ENCODE data around the gene ABCG1.

The ABCG1 gene

DNA sequence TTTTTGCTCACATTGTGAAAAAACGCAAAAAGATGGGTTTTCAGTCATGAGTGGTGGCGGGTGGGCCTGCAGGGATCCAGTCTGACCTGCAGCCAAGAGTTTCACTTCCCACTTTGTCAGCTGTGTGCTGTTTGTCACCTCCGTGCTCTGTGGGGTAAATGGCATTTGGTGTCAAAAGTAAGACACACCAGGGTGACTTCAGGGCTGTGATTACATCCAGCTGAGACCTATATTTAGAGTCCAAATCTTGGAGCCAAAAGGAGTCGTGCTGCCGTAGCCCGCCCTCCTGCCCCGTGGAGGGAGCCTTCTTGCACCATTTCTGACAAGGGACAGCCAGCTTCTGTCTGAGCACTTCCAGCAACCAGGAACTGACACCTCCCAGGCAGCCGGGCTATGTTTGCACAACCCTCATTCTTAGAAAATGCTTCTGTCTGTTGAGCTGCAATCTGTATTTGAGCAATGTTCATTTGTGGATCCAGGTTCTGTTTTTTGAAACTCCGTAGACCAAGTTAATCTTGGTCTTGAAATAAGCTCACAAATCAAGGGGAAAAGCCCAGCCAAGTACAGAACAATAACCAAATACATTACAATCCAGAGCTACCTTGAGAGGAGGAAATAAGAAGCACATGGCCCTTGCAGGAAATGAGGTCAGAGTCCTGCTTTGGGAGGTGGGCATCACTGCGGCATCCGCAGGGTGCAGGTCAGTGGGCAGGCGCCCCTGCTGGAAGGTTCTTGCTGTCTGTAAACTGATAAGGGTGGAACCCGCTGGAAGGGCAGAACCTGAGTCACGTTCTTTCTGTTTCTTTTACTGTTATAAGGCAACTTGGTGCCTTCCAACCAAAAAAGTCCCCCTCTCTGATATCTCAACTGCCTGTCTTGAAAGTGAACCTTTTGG is 14.4 kb downstream of the ABCG1 start:
- DNase-seq (ENCODE audit: low read depth): peak; percentile 88

DNA sequence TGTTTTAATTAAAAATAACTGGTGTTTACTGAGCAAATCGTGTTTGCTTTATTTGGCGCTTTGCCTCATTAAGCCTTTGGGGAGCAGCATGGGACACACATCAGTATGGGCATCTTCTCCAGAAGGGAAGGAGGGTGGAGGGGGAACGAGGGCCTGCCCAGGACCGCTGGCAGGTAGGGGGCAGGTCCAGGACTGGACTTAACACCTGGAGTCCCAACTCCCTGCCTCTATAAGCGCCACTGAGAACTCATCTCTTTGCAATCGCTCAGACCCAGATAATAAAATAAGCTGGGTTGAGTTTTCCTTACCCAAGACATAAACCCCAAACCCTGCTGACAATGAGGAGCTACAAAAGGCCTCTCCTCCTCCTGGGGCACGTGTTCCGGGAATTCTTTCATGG is 15.1 kb downstream of the ABCG1 start:
- no peak for DNase-seq (ENCODE audit: low read depth)

DNA sequence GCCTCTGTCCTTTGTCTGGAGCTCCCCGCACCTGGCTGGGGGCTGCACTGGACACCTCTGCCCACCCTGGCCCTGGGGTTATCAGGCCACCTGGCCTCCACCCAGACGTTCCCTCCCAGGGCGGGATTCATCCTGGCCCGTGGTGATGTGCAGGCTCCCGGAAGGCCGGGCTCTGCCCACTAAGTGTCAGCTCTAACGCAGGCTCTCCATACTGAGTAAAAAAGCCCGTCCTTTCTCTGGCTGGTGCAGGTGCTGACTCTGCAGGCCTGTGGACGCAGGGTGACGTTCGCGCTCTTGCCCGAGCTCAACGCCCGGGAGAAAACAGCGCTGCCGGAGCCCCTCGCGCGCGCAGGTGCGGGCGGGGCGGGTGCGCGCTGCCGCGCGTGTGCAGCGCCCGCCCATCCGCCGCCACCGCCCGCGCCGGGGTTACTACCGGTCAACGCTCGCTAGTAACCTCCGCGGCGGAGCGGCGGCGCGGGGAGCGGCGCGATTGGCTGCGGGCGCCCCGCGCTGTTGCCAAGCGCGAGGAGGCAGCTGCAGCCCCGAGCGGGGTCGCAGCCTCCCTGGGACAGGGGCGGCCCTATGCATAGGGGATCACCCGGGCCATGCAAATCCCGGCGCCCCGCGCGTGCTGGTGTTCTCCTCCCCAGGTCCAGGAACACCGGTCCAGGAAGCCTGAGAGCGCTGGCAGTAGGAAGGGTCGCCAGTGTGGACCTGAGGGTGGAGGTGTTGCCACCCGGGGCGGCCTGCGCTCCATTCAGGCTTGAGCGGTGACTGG is 15.7 kb downstream of the ABCG1 start:
- peak; percentile 80 for DNase-seq (ENCODE audit: low read depth)

DNA sequence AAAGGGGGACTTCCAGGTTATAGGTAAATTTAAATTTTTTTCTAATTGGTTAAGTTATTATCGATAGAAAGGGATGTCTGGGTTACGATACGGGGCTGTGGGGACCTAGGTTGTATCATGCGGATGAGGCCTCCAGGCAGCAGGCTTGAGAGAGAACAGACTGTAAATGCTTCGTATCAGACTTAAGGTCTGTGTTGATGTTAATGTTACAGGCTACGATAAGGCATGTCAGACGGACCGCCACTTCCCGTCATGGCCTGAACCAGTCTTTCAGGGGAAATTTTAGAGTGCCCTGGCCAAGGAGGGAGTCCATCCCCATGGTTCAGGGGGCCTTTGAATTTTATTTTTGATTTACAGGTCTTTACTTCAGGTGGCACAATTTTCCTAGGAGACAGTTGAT is 16.7 kb downstream of the ABCG1 start:
- DNase-seq (ENCODE audit: low read depth): no peak

DNA sequence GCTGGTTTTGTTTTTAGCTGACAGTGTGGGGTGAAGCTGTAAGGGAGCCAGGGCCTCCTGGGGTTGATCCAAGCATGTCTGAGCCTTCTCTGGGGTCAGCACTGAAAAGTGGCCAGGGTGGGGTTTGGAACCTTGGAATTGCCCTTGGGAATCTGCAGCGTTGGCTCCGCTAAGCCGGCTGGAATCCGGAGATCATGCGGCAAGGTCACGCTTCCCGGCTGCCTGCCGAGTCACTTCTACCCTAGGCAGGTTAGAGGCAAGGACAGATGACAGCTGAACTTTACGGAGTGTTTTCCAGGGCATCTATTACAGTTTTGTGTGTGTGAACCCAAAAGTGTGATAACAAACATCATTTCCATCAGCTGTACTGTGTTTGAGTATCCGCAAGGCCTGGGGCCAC is 17.1 kb downstream of the ABCG1 start:
- DNase-seq (ENCODE audit: low read depth): no peak

DNA sequence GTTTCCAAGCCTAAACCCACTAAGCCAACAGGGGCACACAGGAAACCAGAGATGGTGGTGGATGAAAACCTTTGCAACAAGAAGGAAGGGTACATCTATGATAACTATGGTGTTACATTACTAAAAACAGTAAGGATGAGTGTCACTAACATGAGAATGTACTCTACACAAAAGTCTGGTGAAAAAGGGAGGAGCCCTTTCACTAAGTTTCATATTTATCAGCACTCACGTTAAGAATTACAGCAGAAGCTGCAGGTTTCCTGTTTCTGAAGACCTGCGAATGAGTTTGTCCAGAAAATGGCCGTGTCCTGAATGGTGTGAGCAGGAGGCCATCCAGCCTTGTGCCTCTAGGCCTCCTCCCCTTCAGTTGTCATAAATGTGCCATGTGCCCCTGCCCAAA is 17.8 kb downstream of the ABCG1 start:
- DNase-seq (ENCODE audit: low read depth): no peak

DNA sequence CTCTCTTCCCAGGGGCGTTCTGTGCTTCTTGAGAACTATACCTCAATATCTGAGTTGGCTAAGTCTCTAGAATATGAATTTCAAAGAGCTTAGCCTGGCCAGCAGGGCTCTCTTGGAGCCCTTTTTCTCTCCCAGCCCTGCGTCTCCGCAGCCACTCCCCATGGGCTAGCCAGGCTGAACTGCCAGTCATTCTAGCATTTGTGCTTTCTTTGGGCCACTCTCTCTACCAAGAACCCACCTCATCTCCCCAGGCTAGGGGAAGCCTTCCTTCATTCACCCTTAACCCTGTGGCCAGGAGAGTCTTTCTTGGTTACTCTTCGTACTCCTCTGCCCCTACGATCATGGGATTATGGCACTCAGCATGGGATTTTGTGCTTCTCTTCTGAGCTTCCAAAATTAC is 18.2 kb downstream of the ABCG1 start:
- no peak for DNase-seq (ENCODE audit: low read depth)

DNA sequence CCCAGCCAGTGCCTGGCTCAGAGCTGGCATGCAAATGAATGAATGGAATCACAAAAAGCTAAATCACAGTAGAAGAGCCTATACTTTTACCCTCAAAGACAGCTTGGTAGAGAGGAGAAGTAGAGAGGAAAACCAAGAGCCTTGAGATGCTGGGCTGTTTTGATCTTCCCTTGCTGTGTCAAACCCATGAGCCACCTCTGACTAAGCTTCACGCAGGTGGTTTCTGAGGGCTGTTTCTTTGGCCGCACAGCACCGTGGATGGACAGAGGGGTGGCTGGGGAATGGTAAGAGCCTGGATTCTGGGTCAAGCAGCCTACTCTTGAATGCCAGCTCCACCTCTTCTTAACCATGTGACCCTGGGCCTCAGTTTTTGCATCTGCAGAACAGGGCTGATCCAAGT is 18.6 kb downstream of the ABCG1 start:
- DNase-seq (ENCODE audit: low read depth): peak; percentile 34

DNA sequence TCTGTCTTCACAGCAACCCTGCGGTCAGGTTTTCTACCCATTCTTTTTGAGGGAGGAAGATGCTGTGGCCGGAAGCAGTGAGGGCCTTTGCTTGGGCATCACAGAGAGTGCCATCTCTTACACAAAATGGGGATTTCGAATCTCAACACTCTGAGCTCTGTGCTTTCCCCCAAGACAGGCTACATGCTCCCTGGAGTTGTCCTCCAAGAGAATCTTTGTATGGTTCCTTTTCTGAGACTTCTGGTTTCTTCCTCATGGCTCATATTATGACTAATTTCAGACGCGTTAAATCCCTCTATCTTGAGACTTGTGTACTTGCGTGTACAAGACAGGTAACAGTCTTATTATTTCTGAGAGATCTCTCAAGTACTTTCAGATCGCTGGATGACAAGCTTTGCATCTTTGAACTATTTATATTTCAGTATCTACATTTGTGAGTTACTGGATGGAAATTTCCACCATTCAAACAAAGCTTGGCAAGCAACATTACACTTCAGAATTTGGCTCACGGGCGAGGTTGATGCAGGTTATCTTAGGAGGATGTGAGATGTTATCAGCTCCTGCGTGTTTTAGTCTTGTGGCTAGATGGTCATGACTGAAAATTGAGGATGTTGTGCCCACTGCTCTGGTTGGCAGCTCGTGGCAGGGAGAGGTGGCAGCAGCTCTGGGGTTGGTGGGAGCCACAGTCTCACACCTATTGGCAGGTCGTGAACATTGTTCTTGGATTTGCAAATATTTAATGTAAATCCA is 19.4 kb downstream of the ABCG1 start:
- peak; percentile 71 for DNase-seq (ENCODE audit: low read depth)

DNA sequence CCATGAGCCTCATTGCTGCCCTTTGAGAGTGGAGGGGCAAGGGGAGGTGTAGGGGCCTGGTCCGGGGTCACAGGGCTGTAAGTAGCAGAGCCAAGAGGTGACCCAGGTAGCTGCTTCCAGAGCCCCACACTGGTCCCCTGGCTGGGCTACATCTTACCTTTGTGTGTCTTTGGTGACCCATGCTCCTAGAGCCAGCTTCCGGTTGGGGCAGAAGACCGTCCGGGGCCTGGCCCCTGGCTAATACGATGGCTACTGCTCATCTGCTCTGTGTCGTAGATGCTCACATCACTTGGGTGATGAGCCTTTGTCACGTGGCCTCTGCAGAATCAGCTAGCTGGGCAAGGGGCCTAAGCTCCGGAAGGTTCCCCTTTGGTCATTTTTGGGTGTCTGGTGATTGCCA is 20.6 kb downstream of the ABCG1 start:
- DNase-seq (ENCODE audit: low read depth): no peak

DNA sequence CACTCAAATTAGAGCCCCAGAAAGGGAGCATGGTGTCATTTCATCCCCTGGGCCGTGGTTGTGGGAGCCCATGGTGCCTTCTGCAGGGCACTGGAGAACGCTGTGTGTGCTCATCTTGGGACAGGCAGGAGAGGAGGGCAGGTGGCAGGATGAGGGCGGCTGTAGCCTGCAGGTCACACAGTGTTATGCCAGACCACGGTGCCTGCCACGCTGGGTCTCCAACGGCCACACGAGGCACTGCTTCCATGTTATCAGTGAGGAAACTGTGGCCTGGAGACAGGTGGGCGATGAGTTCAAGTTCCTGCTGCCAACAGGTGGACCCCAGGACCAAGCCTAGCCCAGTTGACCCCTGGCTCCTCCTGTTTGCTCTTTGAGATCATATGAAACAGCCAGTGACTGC is 21.0 kb downstream of the ABCG1 start:
- no peak for DNase-seq (ENCODE audit: low read depth)

DNA sequence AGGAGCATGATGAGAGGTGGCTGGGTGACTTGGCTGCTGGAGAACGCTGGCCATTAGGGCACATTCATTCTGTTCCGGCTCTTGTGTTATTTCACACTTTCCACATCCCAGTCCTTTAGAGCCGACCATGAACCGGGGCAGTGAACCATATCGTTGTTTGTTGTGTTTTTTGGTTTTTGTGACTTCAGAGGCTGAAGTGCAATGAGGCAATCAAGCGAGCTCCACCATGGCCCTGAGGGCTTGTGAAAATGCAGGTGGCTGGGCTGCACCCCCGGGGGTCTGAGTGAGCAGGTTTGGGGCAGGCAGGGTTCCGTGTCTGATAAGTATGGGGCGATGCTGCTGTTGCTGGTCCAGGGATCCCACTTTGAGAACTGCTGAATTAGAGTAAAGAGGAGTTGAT is 23.7 kb downstream of the ABCG1 start:
- DNase-seq (ENCODE audit: low read depth): no peak

DNA sequence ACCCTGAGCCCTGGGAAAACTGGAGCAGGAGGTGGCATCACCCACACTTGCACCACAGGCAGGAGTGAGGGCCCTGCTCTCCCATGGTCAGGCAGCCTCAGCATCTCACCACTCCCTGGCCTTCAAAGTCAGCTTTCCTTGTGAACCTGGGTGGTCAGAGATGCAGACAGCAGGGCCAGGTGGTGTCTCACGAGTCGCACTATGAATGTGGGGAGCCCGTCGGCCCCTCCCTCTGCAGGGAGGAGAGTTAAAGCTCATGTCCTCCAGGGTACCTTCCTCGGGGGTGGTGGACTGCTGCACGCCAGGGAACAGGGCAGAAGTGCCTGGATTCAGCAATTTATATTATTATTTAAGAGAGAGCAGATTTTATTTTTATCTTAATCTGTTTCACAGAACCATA is 24.1 kb downstream of the ABCG1 start:
- DNase-seq (ENCODE audit: low read depth): no peak

DNA sequence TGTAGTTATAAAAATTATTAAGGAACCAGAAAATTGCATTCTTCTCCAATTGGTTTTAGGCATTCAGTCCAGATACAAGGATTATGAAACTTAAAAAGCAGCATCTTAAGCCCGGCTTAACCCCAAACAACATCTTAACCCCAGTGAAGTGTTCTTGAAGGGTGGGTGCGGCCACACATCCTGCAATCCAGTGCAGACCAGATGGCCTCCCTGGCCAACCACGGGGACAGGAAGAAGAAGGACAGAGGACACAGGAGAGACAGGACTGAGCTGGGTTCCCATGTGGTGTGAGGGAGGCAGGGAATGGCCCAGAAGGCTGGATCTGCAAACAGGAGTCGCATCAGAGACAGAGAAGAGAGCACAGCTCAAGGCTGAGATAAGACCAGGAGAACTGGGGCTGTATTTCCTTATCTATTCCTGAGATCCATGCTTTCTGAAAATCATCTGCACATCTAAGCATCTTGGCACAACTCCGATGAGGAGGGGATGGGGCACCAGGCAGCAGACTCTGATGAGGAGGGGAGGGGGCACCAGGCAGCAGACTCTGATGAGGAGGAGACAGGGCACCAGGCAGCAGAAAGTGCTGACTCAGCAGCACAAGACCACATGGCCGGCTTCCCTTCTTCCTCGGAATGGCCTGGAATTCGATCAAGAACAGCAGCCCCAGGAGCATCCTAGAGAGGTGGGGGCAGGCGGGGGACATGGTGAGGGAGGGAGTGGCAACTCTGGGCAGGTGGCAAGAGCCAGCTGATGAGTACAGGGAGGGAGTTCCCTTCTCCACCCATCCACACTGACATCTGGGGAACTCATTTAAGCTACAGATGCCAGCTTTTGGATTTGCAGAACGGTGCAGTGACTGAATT is 26.6 kb downstream of the ABCG1 start:
- DNase-seq (ENCODE audit: low read depth): no peak

DNA sequence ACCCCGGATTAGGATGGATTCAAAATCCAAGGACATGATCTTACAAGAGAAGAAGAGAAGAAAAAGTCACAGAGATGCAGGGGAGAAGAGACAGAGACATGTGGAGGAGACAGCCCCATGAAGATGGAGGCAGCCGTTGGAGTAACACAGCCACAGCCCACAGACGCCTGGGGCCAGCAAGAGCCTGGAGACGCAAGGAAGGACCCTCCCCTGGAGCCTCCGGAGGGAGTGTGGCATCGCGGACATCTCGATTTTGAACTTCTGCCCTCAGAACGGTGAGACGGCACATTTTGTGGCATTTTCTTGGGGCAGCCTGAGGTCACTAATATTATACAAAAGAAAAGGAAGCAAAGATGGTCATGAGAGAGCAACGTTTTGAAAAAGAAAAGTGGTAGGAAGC is 28.8 kb downstream of the ABCG1 start:
- no peak for DNase-seq (ENCODE audit: low read depth)

DNA sequence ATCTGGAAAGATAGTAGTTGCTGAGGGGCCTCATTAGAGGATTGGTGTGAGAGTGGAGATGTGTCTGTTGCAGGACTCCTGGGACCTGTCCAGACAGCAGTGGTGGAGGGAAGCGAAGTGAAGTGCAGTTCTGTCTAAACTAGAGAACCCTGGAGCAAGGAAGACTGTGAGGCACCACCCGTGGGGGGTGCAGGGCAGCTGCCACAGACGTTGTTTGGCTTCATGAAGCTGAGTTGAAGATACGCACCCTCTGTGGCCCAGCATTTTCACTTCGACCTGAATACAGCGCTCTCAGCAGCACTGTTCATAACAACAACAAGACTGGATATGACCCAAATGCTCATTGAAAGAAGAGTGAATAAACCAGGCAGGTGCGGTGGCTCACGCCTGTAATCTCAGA is 29.3 kb downstream of the ABCG1 start:
- DNase-seq (ENCODE audit: low read depth): no peak

DNA sequence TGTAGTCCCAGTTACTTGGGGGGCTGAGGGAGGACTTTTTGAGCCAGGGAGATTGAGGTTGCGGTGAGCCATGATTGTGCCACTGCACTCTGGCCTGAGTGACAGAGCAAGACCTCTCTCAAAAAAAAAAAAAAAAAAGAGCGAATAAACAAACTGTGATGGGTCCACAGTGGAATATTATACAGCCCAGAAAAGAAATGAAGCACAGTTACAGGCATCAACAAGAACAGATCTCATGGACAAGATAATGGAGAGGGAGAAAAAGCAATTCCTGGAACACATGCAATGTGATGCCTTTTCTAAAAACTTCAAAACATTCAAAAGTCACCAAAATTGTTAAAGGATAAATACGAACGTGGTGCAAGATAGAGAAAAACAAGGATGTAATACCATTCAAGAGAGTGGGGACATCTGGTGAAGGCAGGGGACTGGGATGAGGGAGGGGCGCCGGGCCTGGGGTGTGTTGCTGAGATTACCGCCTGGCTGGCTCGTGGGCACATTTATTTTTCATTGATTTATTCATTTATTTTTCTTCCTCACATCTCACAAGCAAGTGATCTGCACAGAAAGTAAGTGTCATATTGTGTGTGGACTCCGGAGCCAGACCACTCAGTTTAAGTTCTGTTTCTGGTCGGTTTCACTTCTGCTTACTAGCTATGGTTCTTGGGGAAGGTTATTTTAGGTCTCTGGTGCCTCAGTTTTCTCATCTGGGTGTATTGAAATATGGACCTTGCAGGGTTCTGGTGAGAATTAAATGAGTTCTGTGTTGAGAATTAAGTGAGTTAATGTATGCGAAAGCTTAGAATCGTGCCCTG is 30.1 kb downstream of the ABCG1 start:
- DNase-seq (ENCODE audit: low read depth): no peak

DNA sequence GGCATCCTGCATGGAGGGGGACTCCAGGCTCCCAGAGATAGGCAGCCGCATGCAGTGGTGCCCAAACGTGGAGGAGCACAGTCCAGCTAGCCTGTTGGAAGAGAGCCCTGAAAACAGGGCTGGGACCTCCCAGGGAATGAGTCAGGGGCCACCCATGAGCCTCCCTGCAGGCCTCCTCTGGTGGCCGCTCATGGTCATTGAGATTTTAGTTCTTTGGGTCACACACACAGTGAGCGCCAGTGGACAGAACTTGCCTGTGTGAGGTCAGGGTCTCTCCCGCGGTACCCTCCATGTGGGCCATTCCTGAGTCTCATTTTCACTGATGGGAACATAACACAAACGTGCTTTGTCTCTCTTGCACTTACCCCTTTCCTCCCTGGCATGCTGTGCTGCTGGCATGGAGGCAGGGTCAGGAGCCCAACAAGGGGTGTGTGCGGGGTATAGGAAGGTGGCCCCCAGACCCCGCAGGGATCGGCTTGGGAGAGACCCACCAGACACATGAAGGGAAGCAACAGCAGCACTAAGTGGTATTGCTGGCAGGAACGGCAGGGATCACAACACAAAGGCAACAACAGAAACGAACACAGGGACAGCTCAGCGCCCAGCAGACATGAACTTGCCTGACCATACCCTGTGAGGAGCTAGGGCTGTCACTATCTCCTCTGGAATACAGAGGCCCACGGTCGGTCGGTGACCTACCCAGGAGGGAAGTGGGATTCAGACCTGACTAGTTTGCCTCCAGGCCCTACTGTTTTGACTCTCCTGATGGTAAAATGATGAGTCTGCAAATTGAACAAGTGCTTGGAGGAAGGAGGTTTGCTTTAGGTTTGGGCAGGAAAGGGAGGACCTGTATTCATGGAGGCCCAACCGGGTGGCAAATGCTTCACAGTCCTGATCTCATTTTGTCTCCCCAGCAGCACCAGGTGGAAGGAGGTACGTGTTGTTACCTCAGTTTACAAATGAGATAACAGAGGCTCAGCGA is 31.8 kb downstream of the ABCG1 start:
- DNase-seq (ENCODE audit: low read depth): no peak

DNA sequence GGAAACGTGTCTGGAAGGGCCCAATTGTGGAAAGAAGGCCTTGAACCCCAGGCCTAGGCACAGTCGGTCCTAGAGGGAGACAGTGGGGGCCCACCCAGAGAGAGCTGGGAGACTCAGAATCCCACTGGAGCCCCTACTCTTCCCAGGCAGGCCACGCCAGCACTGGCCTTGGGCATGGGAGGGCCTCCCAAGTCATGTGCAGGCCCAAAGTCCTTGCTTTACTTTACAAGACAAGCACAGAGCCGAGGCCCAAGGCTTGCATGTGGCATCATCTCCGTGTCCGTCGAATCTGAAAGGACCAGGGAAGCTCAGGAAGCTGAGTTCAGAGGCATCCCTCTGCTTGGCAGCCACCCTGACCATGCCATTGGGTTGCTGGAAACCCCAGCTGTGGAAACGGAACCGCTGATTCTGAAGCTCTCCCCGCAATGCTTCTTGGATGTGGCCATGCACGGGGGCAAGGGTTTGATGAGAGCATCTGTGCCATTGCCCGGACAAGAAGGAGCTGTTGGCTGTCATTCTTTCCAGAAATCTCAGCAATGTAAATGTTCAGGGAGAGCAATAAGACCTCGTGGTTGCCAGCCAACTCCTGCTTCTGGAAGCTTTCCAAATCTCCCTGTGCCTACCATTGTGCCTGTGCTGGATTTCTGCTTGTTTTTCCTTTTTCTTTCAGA is 32.8 kb downstream of the ABCG1 start:
- no peak for DNase-seq (ENCODE audit: low read depth)

Measured in T-helper 22 cell (primary cell).